Right lobe of liver (tissue), 4 donors: ENCODE results near the gene TRA2B.

Source experiments
- CTCF ChIP-seq, 4 donors: fragments of 200-600 bp in 3 of 4; fragments of 450-650 bp in 1 of 4; IDR thresholded peaks; one replicate each; pipeline versions ENCODE4 v1.5.1 to v1.8.0; 2016 to 2022; ENCODE audit warnings: antibody characterized with exemption in 4 of 4, mild to moderate bottlenecking in 2 of 4
- POLR2A ChIP-seq: fragments of 450-650 bp; IDR thresholded peaks from one replicate; pipeline ENCODE4 v1.6.1; 2017; ENCODE audit warnings: antibody characterized with exemption, mild to moderate bottlenecking
- donor health status: DM: no; HTN: no; CAD: no.
- donor health status: DM: no; HTN: no; CAD: no.
- donor health status: DM: no; HTN: yes; CAD: no.

- no peak for TF ChIP-seq POLR2A
- no peak for TF ChIP-seq CTCF (IDR thresholded peaks at IDR 0.05)
These were observed 1.9 kb upstream of the TRA2B start for GRCh38 chr3:185939721-185940120.
